ENCODE measurements around the gene WDR70.
A peak's percentile ranks its signal among the peaks of the same experiment; 100 is the strongest.
"Not testable (repeated sequence)": the region's sequence is repeated elsewhere in the genome, so short reads cannot be mapped to it uniquely, and the experiment has no call there.

The WDR70 gene

GRCh38 chr5:37454402-37455055 is 75.4 kb downstream of the WDR70 start:
- not testable (repeated sequence) for DNase-seq (ENCODE audit: low spot score)

DNA sequence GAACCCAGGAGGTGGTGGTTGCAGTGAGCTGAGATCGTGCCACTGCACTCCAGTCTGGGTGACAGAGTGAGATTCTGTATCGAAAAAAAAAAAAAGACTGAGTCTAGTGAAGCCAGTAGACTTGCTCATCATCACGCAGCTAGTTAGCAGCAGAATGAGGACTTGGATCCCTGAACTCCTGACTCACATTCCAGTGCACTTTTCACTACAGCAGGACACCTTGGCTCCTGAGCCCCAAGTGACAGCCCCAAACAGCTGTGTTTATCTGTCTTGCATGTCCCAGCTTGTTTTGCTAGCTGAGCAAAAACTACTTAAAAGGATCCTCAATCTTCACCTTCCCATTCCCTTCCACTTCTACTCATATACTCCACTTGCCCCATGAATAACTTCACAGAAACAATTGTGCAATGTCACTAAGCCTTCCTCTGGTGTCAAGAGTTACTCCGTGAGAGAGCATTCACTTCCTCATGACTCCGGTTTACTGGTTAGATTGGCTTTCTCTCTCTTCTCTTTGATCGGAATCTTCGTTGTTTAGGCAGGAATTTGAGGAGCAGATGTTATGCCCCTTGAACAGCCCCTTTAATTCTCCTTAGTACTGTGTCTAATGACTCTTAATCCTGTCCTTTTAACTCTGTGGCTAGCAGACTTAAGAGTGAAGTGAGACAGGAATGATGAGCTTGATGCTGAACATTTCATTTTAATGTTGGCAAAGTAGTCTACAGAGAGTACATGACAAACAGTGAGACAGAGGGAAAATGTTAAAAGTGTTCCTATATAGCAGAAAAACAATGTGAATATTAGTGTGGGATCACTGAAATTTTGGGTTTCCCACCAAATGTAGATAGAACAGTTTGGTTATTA is 84.3 kb downstream of the WDR70 start:
- not testable (repeated sequence) for DNase-seq (ENCODE audit: low spot score)

DNA sequence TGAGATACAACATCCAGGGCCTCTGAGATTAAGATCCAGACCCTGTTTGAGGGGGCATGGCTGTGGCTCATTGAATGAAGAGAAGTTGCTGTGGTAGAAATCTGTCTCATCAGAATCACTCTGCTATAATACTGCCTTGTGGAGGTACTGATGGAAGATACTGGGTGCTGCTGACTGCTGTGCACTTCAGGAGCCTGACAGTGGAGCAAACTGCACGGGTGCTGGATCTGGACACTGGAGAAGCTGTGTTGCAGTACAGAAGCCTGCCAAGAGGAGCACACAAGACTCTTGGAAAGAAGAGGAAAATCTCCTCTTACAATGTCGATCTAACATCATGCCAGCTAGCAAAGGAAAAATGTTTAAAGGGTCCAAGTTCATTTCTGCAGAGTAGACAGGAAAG is 85.5 kb downstream of the WDR70 start:
- not testable (repeated sequence) for DNase-seq (ENCODE audit: low spot score)

DNA sequence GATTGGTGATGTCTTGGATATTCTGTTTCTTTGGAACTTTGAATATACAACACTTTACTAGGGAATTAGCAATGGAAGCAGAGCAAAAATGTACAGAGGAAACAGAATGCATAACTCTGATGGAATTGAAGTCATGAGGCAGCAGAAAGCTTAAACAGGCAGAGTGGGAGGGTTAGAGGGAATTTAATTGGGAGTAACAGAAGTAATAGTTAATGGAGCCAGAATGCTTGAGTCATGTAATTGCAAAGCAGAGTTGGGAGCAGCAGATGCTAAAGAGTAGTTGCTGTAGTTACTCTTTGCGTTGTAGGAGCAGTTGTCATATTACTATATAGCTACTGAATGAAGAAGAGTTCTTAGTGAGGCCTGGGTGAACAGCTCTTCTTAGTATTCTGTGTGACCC is 90.3 kb downstream of the WDR70 start:
- DNase-seq (ENCODE audit: low spot score): not testable (repeated sequence)

DNA sequence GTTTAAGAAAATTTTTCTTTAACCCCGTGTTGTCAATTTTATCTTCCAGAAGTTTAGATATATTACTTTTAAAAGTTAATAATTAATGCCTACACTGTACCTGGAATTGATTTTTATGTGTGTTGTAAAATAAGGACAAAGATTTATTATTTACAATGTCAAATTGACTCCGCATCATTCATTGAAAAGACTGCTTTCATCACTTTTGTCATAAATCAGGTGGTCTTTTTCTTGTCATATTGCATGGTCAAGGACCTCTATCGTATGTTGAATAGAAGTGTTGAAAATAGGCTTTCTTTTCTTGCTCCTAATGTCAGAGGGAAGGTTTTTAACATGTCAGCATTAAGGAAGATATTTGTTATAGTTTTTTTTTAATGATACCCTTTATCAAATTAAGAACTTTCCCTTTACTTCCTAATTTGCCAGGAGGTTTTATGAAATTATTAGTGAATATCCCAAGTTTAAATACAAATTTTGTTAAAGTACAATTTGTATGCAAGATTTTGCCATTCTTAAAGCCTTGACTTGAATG is 92.6 kb downstream of the WDR70 start:
- no peak for DNase-seq (ENCODE audit: low spot score)

GRCh38 chr5:37477426-37477825 is 98.3 kb downstream of the WDR70 start:
- no peak for DNase-seq (ENCODE audit: low spot score)

GRCh38 chr5:37478121-37478894 is 99.2 kb downstream of the WDR70 start:
- no peak for DNase-seq (ENCODE audit: low spot score)

- DNase-seq (ENCODE audit: low spot score): not testable (repeated sequence)
These were observed 102.3 kb downstream of the WDR70 start for GRCh38 chr5:37481395-37481794.

GRCh38 chr5:37490120-37490810 is 111.1 kb downstream of the WDR70 start:
- DNase-seq (ENCODE audit: low spot score): no peak

DNA sequence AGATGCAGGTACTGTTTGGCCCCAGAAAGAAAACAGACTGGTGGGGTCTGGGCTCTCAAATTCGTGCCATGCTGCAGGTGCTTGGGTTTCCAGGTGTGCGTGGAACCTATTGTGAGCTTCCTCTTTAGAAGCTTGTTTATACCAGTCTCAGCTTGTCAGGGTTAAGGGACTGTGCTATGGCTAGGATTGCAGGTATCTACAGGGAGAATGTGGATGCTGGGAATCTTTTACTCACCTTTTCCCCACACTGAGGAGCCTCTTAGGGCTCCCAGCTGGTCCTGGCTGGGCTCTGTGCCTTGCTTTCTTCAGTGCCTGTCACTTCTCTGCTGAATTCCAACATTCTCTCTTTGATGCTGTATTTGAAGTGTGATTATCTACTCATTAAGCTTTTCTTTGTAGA is 111.8 kb downstream of the WDR70 start:
- no peak for DNase-seq (ENCODE audit: low spot score)

DNA sequence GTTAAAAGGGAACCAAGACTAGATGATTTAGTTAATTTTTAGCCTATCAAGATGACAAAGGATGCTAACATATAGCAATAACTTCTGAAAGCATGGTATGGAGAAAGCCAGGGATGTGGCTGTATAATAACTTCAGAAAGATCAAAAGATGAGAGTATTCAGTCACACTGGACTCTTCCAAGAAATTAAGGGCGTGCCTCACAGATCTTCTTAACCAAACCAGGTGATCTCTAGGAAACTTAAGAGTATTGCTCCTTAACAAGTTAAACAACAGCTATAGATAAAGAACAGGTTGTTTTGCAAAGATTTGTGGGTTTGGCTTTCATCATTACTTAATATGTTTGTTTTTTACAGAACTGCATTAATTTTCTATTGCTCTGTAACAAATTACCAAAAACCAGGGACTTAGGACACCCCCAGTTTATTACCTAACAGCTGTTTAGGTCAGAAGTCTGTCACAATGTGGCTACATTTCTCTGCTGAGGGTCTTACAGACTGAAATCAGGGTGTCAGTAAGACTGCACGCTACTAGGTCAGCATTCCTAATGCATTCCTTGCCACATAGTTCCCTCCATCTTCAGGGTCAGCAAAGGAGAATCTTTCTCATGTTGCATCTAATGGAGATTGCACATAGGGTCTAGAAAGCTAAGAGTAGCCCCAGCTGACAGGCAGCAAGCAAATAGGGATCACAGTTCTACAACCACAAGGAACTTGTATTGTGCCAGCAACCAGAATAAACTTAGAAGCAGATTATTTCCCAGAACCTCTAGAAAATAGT is 113.8 kb downstream of the WDR70 start:
- no peak for DNase-seq (ENCODE audit: low spot score)

GRCh38 chr5:37494756-37495155 is 115.6 kb downstream of the WDR70 start:
- peak; percentile 61 for DNase-seq (ENCODE audit: low spot score)

- no peak for DNase-seq (ENCODE audit: low spot score)
These were observed 116.1 kb downstream of the WDR70 start for GRCh38 chr5:37495210-37495609.

DNA sequence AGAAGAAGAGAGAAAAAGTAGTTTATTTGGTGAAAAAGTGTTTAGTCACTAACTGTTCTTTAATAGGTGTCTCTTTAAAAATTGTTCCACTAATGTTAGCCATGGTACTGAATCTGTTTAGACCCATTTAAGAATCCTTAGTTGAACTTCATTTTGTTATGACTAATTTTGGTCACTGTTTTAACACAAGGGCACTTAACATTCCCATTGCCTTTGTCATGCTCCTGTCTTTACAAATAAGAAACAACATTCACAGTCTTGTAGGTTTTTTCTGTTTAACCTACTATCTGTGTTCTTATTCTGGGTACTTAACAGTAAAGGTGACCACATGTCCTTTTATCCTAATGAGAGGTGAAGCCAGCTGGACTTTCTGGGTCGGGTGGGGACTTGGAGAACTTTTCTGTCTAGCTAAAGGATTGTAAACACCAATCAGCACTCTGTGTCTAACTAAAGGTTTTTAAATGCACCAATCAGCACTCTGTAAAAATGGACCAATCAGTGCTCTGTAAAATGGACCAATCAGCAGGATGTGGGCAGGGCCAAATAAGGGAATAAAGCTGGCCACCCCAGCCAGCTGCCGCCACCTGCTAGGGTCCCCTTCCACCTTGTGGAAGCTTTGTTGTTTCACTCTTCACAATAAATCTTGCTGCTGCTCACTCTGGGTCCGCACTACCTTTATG is 116.7 kb downstream of the WDR70 start:
- DNase-seq (ENCODE audit: low spot score): peak; percentile 52

DNA sequence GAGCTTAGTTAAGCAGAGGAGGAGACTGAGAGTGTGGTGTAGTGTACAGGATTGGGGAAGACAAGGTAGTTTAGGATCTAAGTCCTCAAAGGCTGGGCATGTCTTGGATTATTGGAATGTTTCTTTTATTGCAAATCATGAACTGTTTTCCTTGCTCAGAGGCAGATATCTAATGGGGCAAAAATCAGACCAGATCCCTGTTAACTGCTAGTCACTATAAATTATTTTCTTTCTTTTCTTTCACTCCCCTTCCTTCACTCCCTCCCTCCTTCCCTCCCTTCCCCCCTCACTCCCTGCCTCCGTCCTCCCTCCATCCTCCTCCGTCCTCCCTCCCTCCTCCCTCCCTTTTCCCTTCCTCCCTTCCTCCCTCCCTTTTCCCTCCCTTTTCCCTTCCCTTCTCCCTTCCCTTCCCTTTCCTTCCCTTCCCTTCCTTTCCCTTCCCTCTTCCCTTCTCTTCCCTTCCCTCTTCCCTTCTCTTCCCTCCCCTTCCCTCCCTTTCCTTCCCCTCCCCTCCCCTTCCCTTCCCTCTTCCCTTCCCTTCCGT is 117.9 kb downstream of the WDR70 start:
- DNase-seq (ENCODE audit: low spot score): no peak

DNA sequence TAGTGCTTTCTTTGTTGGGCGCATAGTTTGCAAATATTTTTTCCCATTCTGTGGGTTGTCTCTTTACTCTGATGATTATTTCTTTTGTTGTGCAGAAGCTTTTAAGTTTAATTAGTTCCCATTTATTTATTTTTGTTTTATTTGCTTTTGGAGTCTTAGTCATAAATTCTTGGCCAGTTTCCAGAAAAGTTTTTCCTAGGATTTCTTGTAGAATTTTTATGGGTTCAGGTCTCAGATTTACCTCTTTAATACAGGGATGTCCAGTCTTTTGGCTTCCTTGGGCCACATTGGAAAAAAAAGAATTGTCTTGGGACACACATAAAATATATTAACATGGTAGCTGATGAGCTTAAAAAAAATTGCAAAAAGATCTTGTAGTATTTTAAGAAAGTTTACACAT is 122.0 kb downstream of the WDR70 start:
- peak; percentile 51 for DNase-seq (ENCODE audit: low spot score)

GRCh38 chr5:37506241-37506640 is 127.1 kb downstream of the WDR70 start:
- DNase-seq (ENCODE audit: low spot score): no peak

- no peak for DNase-seq (ENCODE audit: low spot score)
These were observed 127.6 kb downstream of the WDR70 start for GRCh38 chr5:37506722-37507121.

DNA sequence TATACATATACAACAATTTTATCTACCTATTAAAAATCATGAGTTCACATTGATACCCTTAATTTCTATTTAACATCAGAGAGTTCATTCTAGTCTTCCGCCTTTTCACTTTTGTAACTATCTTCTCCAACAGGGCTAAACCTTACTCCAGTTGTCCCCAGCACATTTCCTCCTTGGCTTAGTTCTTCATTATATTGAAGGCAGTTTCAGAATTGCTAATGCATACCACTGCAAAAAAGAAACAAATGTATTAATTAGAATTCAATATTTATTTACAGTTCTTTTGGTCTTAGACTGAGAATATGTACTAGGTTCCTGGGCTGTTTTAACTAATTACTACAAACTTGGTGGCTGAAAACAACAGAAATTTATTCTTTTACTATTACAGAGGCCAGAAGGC is 132.5 kb downstream of the WDR70 start:
- no peak for DNase-seq (ENCODE audit: low spot score)

GRCh38 chr5:37514946-37515345 is 135.8 kb downstream of the WDR70 start:
- no peak for DNase-seq (ENCODE audit: low spot score)

All from LoVo (cell line).